K562 (cell line): ENCODE measurements around the gene ABCD3.
"Not testable (repeated sequence)": the region's sequence is repeated elsewhere in the genome, so short reads cannot be mapped to it uniquely, and the experiment has no call there.

ENCODE experiments used
- OTX1 ChIP-seq: fragments of 450-650 bp; formaldehyde crosslinking; IDR thresholded peaks from 2 replicates; pipeline ENCODE4 v1.4.0; 2022; ENCODE audit warnings: mild to moderate bottlenecking
- SP1 ChIP-seq: sonication (generic); formaldehyde crosslinking; IDR thresholded peaks from 2 replicates; pipeline ENCODE4 v1.8.1; 2022; ENCODE audit warnings: mild to moderate bottlenecking, missing genetic modification reagents

DNA sequence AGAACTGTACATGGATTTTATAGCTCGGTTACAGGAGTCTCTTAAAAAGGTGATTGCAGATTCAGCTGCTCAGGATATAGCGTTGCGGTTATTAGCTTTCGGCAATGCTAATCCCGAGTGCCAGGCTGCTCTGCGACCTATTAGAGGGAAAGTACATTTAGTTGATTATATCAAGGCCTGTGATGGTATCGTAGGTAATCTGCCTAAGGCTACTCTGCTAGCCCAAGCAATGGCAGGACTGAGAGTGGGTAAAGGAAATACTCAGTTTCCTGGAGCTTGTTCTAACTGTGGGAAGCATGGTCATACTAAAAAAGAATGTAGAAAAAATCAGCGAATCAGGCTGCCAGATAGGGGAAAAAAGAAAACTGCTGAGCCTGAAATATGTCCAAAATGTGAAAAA lies 27.5 kb downstream of the ABCD3 start:
- TF ChIP-seq SP1, OTX1 (CRISPR knock-in tag): not testable (repeated sequence)
